Measurements from ENCODE around the gene LMAN2L.

DNA sequence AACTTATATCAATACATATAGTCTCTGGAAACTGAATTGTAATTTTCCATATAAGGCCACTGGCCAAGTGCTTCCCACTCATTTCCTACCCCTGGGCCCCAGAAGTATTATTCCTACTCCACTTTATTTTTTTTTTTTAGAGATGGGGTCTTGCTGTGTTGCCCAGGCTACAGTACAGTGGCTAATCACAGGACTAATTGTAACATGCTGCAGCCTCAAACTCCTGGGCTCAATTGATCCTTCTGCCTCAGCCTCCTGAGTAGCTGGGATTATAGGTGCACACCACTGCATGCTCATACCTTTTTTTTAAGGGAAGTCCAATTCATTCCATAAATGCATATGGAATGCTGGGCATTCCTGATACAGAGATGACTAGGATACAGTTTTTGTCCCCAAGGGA, 14.5 kb upstream of the LMAN2L start:
- TF ChIP-seq YY1 (IDR thresholded peaks at IDR 0.05; ENCODE audit: insufficient read depth, insufficient read length): no peak
- TF ChIP-seq ZNF274 (IDR thresholded peaks at IDR 0.05; ENCODE audit: low read depth, low read length): no peak
